LNCaP clone FGC (cell line): ENCODE results near the gene ELP5.
A peak's percentile ranks its signal among the peaks of the same experiment; 100 is the strongest.

ENCODE experiments used
- DNase-seq: peaks from one replicate; pipeline ENCODE4 v3.0.0-alpha.2; 2011; ENCODE audit warnings: low read depth
- H3K4me3 ChIP-seq: 2 replicates; pipeline ENCODE4 v1.5.1; 2011; ENCODE audit warnings: mild to moderate bottlenecking, low read depth, low read length, control low read depth
- TF ChIP-seq, protein P1 (sequence below): IDR thresholded peaks from 2 replicates; pipeline ENCODE4 v1.5.1; 2012; ENCODE audit warnings: mild to moderate bottlenecking; ENCODE audit not compliant: control insufficient read depth, insufficient read depth; ENCODE audit errors: extremely low read depth

Gene ELP5

GRCh38 chr17:7249830-7250229, 2.2 kb upstream of the ELP5 start:
- peak overlapping the region; percentile 92 for H3K4me3 ChIP-seq
- TF ChIP-seq, protein P1, sequence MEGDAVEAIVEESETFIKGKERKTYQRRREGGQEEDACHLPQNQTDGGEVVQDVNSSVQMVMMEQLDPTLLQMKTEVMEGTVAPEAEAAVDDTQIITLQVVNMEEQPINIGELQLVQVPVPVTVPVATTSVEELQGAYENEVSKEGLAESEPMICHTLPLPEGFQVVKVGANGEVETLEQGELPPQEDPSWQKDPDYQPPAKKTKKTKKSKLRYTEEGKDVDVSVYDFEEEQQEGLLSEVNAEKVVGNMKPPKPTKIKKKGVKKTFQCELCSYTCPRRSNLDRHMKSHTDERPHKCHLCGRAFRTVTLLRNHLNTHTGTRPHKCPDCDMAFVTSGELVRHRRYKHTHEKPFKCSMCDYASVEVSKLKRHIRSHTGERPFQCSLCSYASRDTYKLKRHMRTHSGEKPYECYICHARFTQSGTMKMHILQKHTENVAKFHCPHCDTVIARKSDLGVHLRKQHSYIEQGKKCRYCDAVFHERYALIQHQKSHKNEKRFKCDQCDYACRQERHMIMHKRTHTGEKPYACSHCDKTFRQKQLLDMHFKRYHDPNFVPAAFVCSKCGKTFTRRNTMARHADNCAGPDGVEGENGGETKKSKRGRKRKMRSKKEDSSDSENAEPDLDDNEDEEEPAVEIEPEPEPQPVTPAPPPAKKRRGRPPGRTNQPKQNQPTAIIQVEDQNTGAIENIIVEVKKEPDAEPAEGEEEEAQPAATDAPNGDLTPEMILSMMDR, result no peak
- DNase-seq, result no peak

DNA sequence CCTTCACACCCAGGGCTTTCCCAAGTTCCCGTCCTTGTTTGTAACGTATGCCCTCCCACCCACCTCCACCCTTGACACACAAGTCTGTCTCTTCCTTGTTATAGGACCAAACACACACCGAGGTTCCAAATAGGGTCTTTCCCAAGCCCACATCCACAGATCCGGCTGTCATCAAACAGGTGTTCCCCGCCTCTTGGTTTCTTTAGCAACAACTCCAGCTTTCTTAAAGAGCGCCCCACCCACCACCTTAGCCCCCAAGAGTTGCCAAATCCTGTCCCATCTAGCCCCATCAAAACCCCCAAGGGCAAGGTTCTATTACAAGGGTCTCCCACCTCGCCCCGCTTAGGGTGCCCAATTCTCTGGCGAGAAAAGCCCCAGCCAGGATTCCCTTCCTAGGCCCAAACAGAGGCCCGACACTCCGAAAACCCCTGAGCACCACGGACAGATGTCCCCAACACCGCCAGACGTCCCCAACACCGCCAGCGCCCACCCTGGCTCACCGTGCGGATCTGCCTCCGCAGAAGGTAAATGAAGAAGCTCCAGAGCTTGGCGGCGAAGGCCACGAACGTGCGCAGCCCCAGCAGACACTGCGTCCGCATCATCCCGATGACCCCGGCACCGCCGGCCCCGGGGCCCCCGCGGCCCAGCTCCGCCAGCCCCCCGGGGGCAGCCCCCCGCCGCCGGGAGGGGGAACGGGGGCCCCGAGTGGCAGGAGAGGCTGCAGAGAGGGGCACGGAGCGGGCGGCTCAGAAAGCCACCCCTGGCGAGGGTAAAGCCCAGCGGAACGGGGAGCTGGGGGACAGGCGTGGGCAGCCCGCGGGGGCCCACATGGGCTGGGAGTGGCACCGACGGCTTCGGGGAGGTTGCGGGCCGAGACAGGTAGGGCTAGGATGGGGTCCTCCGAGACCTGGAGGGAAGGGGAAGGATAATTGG, 1.1 kb upstream of the ELP5 start:
- TF ChIP-seq, protein P1, result no peak
- H3K4me3 ChIP-seq, result peak overlapping the region; percentile 92
- no peak for DNase-seq

GRCh38 chr17:7251661-7252175, 297 bp upstream of the ELP5 start, which contains the start of gene CTDNEP1:
CTDNEP1 (minus strand) TSS chr17:7251734; CDS start chr17:7251296, 438 bp downstream.
- peak within 1 kb of the TSS; percentile 92 for H3K4me3 ChIP-seq
- TF ChIP-seq, protein P1, result no peak
- DNase-seq, result peak; percentile 99

DNA sequence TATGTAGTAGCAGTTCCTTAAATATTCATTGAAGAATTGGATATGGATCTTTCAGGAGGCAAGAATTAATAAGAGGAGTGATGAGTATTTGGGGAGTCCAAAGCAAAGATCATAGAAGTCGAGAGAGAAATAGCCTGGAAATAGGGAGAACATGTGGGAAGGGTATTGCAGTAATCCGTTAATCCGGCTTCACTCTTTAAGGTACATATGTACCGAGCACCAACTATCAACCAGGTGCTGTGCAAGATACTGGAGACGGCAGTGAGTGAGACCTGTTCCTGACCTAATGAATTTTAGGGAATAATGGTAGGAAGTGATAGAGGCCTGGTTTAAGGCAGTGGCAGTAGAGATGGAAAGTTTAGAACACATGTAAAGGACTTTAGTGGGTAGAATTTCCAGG, 1.1 kb downstream of the ELP5 start:
- DNase-seq, result no peak
- H3K4me3 ChIP-seq, result peak overlapping the region; percentile 92
- TF ChIP-seq, protein P1, result no peak

DNA sequence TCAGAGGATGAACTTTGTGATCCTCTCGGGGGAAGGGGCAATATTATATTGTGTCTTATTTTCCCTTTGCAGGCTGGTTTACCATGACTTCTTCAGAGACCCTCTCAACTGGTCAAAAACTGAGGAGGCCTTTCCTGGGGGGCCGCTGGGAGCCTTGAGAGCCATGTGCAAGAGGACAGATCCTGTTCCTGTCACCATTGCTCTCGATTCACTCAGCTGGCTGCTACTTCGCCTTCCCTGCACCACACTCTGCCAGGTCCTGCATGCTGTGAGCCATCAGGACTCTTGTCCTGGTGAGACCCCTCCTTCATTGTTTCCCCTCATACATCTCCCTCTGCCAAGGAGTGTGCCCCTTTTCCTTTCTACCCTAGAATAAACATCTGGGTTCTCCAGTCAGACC, 2.5 kb downstream of the ELP5 start:
- no peak for DNase-seq
- TF ChIP-seq, protein P1, result no peak
- no peak overlapping the region for H3K4me3 ChIP-seq

GRCh38 chr17:7256766-7257456, 4.9 kb downstream of the ELP5 start:
- no peak for DNase-seq

More at GRCh38 chr17:7256766-7257456, 4.9 kb downstream of the ELP5 start:
- no peak overlapping the region for H3K4me3 ChIP-seq
- TF ChIP-seq, protein P1, result no peak
